ENCODE results near the gene KRT84. TPM values are rescaled to one million over a fixed set of nuclear protein-coding genes. Genes with fewer than 3 reads are reported as not detected.

The KRT84 gene
- total RNA-seq, 1 experiment from 2014 or later, result not detected

- ChIA-PET CTCF (interaction anchor here (1.1 kb wide), 1 partner anchor 515 kb away, joined by 3 read pairs; no protein-coding TSS in a partner anchor), POLR2A (ENCODE audit: low non-redundant PET) (no interaction called here)
- Histone ChIP-seq H3K4me3 (ENCODE audit: low read depth, low read length, poor library complexity, severe bottlenecking) (no peak overlapping the region), H3K36me3 (ENCODE audit: insufficient read depth, low read length, poor library complexity, severe bottlenecking) (no peaks in the 10 kb centered on the region), H3K9me3 (ENCODE audit: low read depth, low read length, poor library complexity, severe bottlenecking) (no peaks in the 10 kb centered on the region), H3K27ac (ENCODE audit: low read depth, low read length, poor library complexity, severe bottlenecking) (no peak overlapping the region), H3K27me3 (replicated peaks; ENCODE audit: insufficient read depth, low read depth, low read length, poor library complexity) (no peaks in the 10 kb centered on the region), H3K4me1 (ENCODE audit: insufficient read depth, low read length, poor library complexity, severe bottlenecking) (no peaks in the 10 kb centered on the region)
- TF ChIP-seq CTCF (conservative IDR thresholded peaks at IDR 0.05; ENCODE audit: low read depth, low read length), result no peak
- TF ChIP-seq EZH2 (IDR thresholded peaks at IDR 0.05; ENCODE audit: borderline replicate concordance, low read depth, low read length, poor library complexity, severe bottlenecking), result no peak
- intact Hi-C loops (cut with micrococcal nuclease; ENCODE audit: unreplicated experiment), result no loop called here
- no peak for DNase-seq (ENCODE audit: low spot score)
- BruUV-seq (replicated peaks), result no TSS peak
Observed at GRCh38 chr12:52364901-52365489, 20.5 kb downstream of the KRT84 start.

GRCh38 chr12:52364061-52364460 lies 21.4 kb downstream of the KRT84 start:
- CTCF ChIA-PET, result no interaction called here
- Histone ChIP-seq H3K9me3 (ENCODE audit: low read depth, low read length, poor library complexity, severe bottlenecking) (no peaks in the 10 kb centered on the region), H3K27ac (ENCODE audit: low read depth, low read length, poor library complexity, severe bottlenecking) (no peak overlapping the region), H3K27me3 (replicated peaks; ENCODE audit: insufficient read depth, low read depth, low read length, poor library complexity) (no peaks in the 10 kb centered on the region), H3K4me3 (ENCODE audit: low read depth, low read length, poor library complexity, severe bottlenecking) (no peak overlapping the region), H3K4me1 (ENCODE audit: insufficient read depth, low read length, poor library complexity, severe bottlenecking) (peaks cover 2% of the 10 kb centered on the region), H3K36me3 (ENCODE audit: insufficient read depth, low read length, poor library complexity, severe bottlenecking) (no peaks in the 10 kb centered on the region)
- intact Hi-C loops (cut with micrococcal nuclease; ENCODE audit: unreplicated experiment), result no loop called here
- no TSS peak for BruUV-seq (replicated peaks)
- TF ChIP-seq EZH2 (IDR thresholded peaks at IDR 0.05; ENCODE audit: borderline replicate concordance, low read depth, low read length, poor library complexity, severe bottlenecking), result no peak
- TF ChIP-seq CTCF (conservative IDR thresholded peaks at IDR 0.05; ENCODE audit: low read depth, low read length), result no peak
- POLR2A ChIA-PET (ENCODE audit: low non-redundant PET), result no interaction called here
- DNase-seq (ENCODE audit: low spot score), result no peak

- DNase-seq (ENCODE audit: low spot score), result no peak
- no TSS peak for BruUV-seq (replicated peaks)
- Histone ChIP-seq H3K9me3 (ENCODE audit: low read depth, low read length, poor library complexity, severe bottlenecking) (no peaks in the 10 kb centered on the region), H3K4me1 (ENCODE audit: insufficient read depth, low read length, poor library complexity, severe bottlenecking) (peaks cover 11% of the 10 kb centered on the region), H3K27me3 (replicated peaks; ENCODE audit: insufficient read depth, low read depth, low read length, poor library complexity) (no peaks in the 10 kb centered on the region), H3K27ac (ENCODE audit: low read depth, low read length, poor library complexity, severe bottlenecking) (no peak overlapping the region), H3K4me3 (ENCODE audit: low read depth, low read length, poor library complexity, severe bottlenecking) (no peak overlapping the region), H3K36me3 (ENCODE audit: insufficient read depth, low read length, poor library complexity, severe bottlenecking) (no peaks in the 10 kb centered on the region)
- no peak for TF ChIP-seq CTCF (conservative IDR thresholded peaks at IDR 0.05; ENCODE audit: low read depth, low read length)
- no peak for TF ChIP-seq EZH2 (IDR thresholded peaks at IDR 0.05; ENCODE audit: borderline replicate concordance, low read depth, low read length, poor library complexity, severe bottlenecking)
- ChIA-PET CTCF (no interaction called here), POLR2A (ENCODE audit: low non-redundant PET) (no interaction called here)
- intact Hi-C loops (cut with micrococcal nuclease; ENCODE audit: unreplicated experiment), result no loop called here
Observed at GRCh38 chr12:52363111-52363679, 22.3 kb downstream of the KRT84 start.

All from A673 (cell line).